ENCODE measurements around the gene ERI3.
A peak's percentile ranks its signal among the peaks of the same experiment; 100 is the strongest.

ERI3 gene

GRCh38 chr1:44316231-44316759, 38.8 kb downstream of the ERI3 start:
- no peak for DNase-seq (ENCODE audit: low read depth)

GRCh38 chr1:44315521-44315920, 39.5 kb downstream of the ERI3 start:
- no peak for DNase-seq (ENCODE audit: low read depth)

GRCh38 chr1:44314452-44314851, 40.6 kb downstream of the ERI3 start:
- DNase-seq (ENCODE audit: low read depth), result no peak

GRCh38 chr1:44313265-44313918, 41.7 kb downstream of the ERI3 start:
- DNase-seq (ENCODE audit: low read depth), result no peak

- DNase-seq (ENCODE audit: low read depth), result no peak
Observed at GRCh38 chr1:44312399-44313196, 42.5 kb downstream of the ERI3 start.

GRCh38 chr1:44310006-44310405, 45.1 kb downstream of the ERI3 start:
- no peak for DNase-seq (ENCODE audit: low read depth)

- no peak for DNase-seq (ENCODE audit: low read depth)
Observed at GRCh38 chr1:44305962-44306422, 49.1 kb downstream of the ERI3 start.

GRCh38 chr1:44303532-44303931, 51.5 kb downstream of the ERI3 start:
- no peak for DNase-seq (ENCODE audit: low read depth)

GRCh38 chr1:44302541-44302940, 52.5 kb downstream of the ERI3 start:
- DNase-seq (ENCODE audit: low read depth), result no peak

- no peak for DNase-seq (ENCODE audit: low read depth)
Observed at GRCh38 chr1:44301442-44301841, 53.6 kb downstream of the ERI3 start.

- DNase-seq (ENCODE audit: low read depth), result no peak
Observed at GRCh38 chr1:44300852-44301251, 54.2 kb downstream of the ERI3 start.

- no peak for DNase-seq (ENCODE audit: low read depth)
Observed at GRCh38 chr1:44297695-44298400, 57.2 kb downstream of the ERI3 start.

- DNase-seq (ENCODE audit: low read depth), result no peak
Observed at GRCh38 chr1:44296806-44297205, 58.3 kb downstream of the ERI3 start.

- DNase-seq (ENCODE audit: low read depth), result no peak
Observed at GRCh38 chr1:44296086-44296485, 59.0 kb downstream of the ERI3 start.

GRCh38 chr1:44294588-44295007, 60.5 kb downstream of the ERI3 start:
- peak; percentile 97 for DNase-seq (ENCODE audit: low read depth)

GRCh38 chr1:44293761-44294315, 61.2 kb downstream of the ERI3 start:
- no peak for DNase-seq (ENCODE audit: low read depth)

- no peak for DNase-seq (ENCODE audit: low read depth)
Observed at GRCh38 chr1:44292651-44293050, 62.4 kb downstream of the ERI3 start.

GRCh38 chr1:44290250-44291094, 64.6 kb downstream of the ERI3 start:
- no peak for DNase-seq (ENCODE audit: low read depth)

GRCh38 chr1:44289530-44289929, 65.5 kb downstream of the ERI3 start:
- DNase-seq (ENCODE audit: low read depth), result no peak

GRCh38 chr1:44288883-44289282, 66.2 kb downstream of the ERI3 start:
- DNase-seq (ENCODE audit: low read depth), result no peak

GRCh38 chr1:44284184-44284583, 70.9 kb downstream of the ERI3 start:
- no peak for DNase-seq (ENCODE audit: low read depth)

All from GM04504 (cell line).